Astrocyte (in vitro differentiated cells and primary cell): ENCODE results near the gene ZBTB7C. TPM values are rescaled to one million over a fixed set of nuclear protein-coding genes. Genes with fewer than 3 reads are reported as not detected.

Experiments used
- DNase-seq: peaks from one replicate; pipeline ENCODE4 v3.0.0-alpha.2; 2010; ENCODE audit warnings: low read depth
- FAIRE-seq: peaks from 2 replicates; lab custom pipeline; 2011; peaks lifted over from hg19 to GRCh38; lab: Jason Lieb, UNC
- H2AFZ ChIP-seq: 2 replicates; pipeline ENCODE4 v1.6.0; 2012; ENCODE audit warnings: low read depth, low read length, inconsistent platforms
- H3K27ac ChIP-seq: 2 replicates; pipeline ENCODE4 v1.5.1; 2011; ENCODE audit warnings: low read depth, low read length, inconsistent platforms
- H3K27me3 ChIP-seq: 2 replicates; pipeline ENCODE4 v1.6.0; 2011; ENCODE audit warnings: low read length, inconsistent platforms; ENCODE audit not compliant: insufficient read depth
- H3K36me3 ChIP-seq: 2 replicates; pipeline ENCODE4 v1.5.1; 2011; ENCODE audit warnings: low read length, inconsistent platforms; ENCODE audit not compliant: insufficient read depth
- H3K4me1 ChIP-seq: 2 replicates; pipeline ENCODE4 v1.5.1; 2011; ENCODE audit warnings: low read length, inconsistent platforms; ENCODE audit not compliant: insufficient read depth
- H3K4me2 ChIP-seq: 2 replicates; pipeline ENCODE4 v1.6.0; 2012; ENCODE audit warnings: low read length, inconsistent platforms
- H3K4me3 ChIP-seq: 2 replicates; pipeline ENCODE4 v1.5.1; 2011; ENCODE audit warnings: low read depth, mild to moderate bottlenecking, low read length, inconsistent platforms; ENCODE audit not compliant: insufficient read depth
- H3K79me2 ChIP-seq: 2 replicates; pipeline ENCODE4 v1.6.0; 2012; ENCODE audit warnings: mild to moderate bottlenecking, low read length, inconsistent platforms; ENCODE audit not compliant: insufficient read depth
- H3K9ac ChIP-seq: 2 replicates; pipeline ENCODE4 v1.6.0; 2012; ENCODE audit warnings: mild to moderate bottlenecking, low read length, inconsistent platforms
- H3K9me3 ChIP-seq: 2 replicates; pipeline ENCODE4 v1.5.1; 2012; ENCODE audit warnings: low read depth, mild to moderate bottlenecking, low read length, inconsistent platforms; ENCODE audit not compliant: insufficient read depth
- H4K20me1 ChIP-seq: 2 replicates; pipeline ENCODE4 v1.6.0; 2012; ENCODE audit warnings: low read length, inconsistent platforms; ENCODE audit not compliant: insufficient read depth
- H3K27ac Mint-ChIP-seq: one replicate; pipeline ENCODE4 v1.8.0; 2021; ENCODE audit warnings: mild to moderate bottlenecking, mixed read lengths; ENCODE audit not compliant: unreplicated experiment
- H3K27me3 Mint-ChIP-seq: one replicate; pipeline ENCODE4 v1.8.0; 2021; ENCODE audit warnings: low read depth, mixed read lengths; ENCODE audit not compliant: unreplicated experiment
- H3K36me3 Mint-ChIP-seq: one replicate; pipeline ENCODE4 v1.8.0; 2021; ENCODE audit warnings: low read depth, mixed read lengths; ENCODE audit not compliant: unreplicated experiment
- H3K4me1 Mint-ChIP-seq: one replicate; pipeline ENCODE4 v1.8.0; 2021; ENCODE audit warnings: low read depth, mixed read lengths; ENCODE audit not compliant: unreplicated experiment
- H3K4me3 Mint-ChIP-seq: one replicate; pipeline ENCODE4 v1.8.0; 2021; ENCODE audit warnings: mild to moderate bottlenecking, moderate library complexity, mixed read lengths; ENCODE audit not compliant: unreplicated experiment
- H3K9me3 Mint-ChIP-seq: one replicate; pipeline ENCODE4 v1.8.0; 2021; ENCODE audit warnings: mild to moderate bottlenecking, mixed read lengths; ENCODE audit not compliant: unreplicated experiment
- CTCF ChIP-seq: IDR thresholded peaks from 2 replicates; pipeline ENCODE4 v1.5.1; 2011; ENCODE audit warnings: low read depth, mild to moderate bottlenecking, inconsistent platforms, low read length, moderate library complexity; ENCODE audit not compliant: insufficient read depth
- EZH2 ChIP-seq: IDR thresholded peaks from 2 replicates; pipeline ENCODE4 v1.6.1; 2012; ENCODE audit warnings: mild to moderate bottlenecking, low read length, inconsistent platforms; ENCODE audit not compliant: insufficient read depth
- total RNA-seq: library from RNA; stranded (reverse); gene quantifications from 2 replicates; pipeline ENCODE4 v1.2.1, GENCODE V29; 2021

Gene ZBTB7C
- total RNA-seq, 1 donor from 2014 or later: 1.0 TPM

DNA sequence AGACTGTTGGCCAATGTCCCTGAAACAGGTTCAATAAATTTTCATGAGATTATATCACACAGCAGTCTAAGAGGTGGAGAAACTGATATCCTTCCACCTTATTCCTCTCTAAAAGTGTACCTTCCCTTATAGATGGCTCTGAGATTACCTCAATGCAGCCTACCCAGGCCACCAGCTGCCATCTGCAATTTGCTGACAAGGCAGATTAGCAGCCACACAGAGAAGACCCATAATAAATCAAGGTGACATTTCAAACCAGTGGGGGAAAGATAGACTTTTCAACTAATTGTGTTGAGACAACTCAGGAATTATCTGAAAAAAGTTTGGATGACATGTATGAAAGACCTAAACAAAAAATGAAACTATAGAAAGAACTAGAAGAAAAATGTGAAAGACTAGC lies 43.2 kb downstream of the ZBTB7C start:
- Mint-ChIP-seq H3K27ac (no peak overlapping the region), H3K27me3 (peaks cover 10% of the 10 kb centered on the region), H3K9me3 (peaks cover 2% of the 10 kb centered on the region), H3K4me3 (no peak overlapping the region), H3K4me1 (peaks cover 2% of the 10 kb centered on the region), H3K36me3 (no peaks in the 10 kb centered on the region)
- no peak overlapping the region for H3K9ac ChIP-seq
- no peak overlapping the region for H2AFZ ChIP-seq
- no peaks in the 10 kb centered on the region for H3K9me3 ChIP-seq
- H3K27me3 ChIP-seq: no peaks in the 10 kb centered on the region
- H3K4me3 ChIP-seq: no peak overlapping the region
- H4K20me1 ChIP-seq: no peaks in the 10 kb centered on the region
- no peak for TF ChIP-seq EZH2
- no peak for TF ChIP-seq CTCF
- no peaks in the 10 kb centered on the region for H3K4me1 ChIP-seq
- H3K27ac ChIP-seq: no peak overlapping the region
- no peaks in the 10 kb centered on the region for H3K36me3 ChIP-seq
- no peak overlapping the region for H3K4me2 ChIP-seq
- FAIRE-seq: no peak
- H3K79me2 ChIP-seq: no peaks in the 10 kb centered on the region
- no peak for DNase-seq

GRCh38 chr18:48364146-48364545 lies 45.0 kb downstream of the ZBTB7C start:
- peaks cover 2% of the 10 kb centered on the region for H3K9me3 Mint-ChIP-seq
- TF ChIP-seq CTCF: no peak
- no peak for TF ChIP-seq EZH2
- no peak overlapping the region for H3K27ac ChIP-seq
- H3K9ac ChIP-seq: no peak overlapping the region
- no peaks in the 10 kb centered on the region for H4K20me1 ChIP-seq
- no peaks in the 10 kb centered on the region for H3K4me1 ChIP-seq
- peaks cover 18% of the 10 kb centered on the region for H3K27me3 Mint-ChIP-seq
- H3K36me3 ChIP-seq: no peaks in the 10 kb centered on the region
- no peaks in the 10 kb centered on the region for H3K79me2 ChIP-seq
- H2AFZ ChIP-seq: no peak overlapping the region
- no peak for FAIRE-seq
- H3K27ac Mint-ChIP-seq: no peak overlapping the region
- no peak overlapping the region for H3K4me3 Mint-ChIP-seq
- H3K4me3 ChIP-seq: no peak overlapping the region
- H3K9me3 ChIP-seq: no peaks in the 10 kb centered on the region
- H3K36me3 Mint-ChIP-seq: no peaks in the 10 kb centered on the region
- peaks cover 4% of the 10 kb centered on the region for H3K4me1 Mint-ChIP-seq
- peaks cover 3% of the 10 kb centered on the region for H3K27me3 ChIP-seq
- no peak for DNase-seq
- no peak overlapping the region for H3K4me2 ChIP-seq

DNA sequence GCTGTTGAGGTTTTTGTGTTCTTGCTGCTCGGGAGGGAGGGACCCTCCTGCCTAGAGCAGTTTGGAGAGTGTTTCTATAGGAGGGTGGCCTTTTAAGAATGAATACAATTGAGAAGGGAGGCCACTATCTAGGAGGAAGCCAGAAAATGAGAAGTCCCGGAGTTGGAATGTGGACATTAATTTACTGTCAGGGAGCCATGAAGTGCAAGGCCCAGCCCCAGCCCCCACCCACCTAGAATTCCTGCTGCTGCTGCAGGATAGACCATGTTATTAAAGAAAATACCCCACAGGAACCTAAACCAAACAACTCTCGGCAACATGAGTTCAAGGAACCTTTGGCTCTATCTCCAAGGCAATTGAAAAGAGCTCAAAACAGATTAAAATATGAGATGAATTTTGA lies 46.0 kb downstream of the ZBTB7C start:
- no peak overlapping the region for H3K9ac ChIP-seq
- no peaks in the 10 kb centered on the region for H3K36me3 ChIP-seq
- Mint-ChIP-seq H3K9me3 (peaks cover 2% of the 10 kb centered on the region), H3K36me3 (no peaks in the 10 kb centered on the region), H3K4me1 (peaks cover 4% of the 10 kb centered on the region), H3K27me3 (peaks cover 18% of the 10 kb centered on the region), H3K4me3 (no peak overlapping the region), H3K27ac (no peak overlapping the region)
- no peak overlapping the region for H3K27ac ChIP-seq
- no peaks in the 10 kb centered on the region for H3K79me2 ChIP-seq
- no peak overlapping the region for H3K4me2 ChIP-seq
- TF ChIP-seq CTCF: no peak
- TF ChIP-seq EZH2: no peak
- no peaks in the 10 kb centered on the region for H3K9me3 ChIP-seq
- DNase-seq (no peak), FAIRE-seq (no peak)
- no peak overlapping the region for H3K4me3 ChIP-seq
- no peaks in the 10 kb centered on the region for H3K4me1 ChIP-seq
- no peaks in the 10 kb centered on the region for H4K20me1 ChIP-seq
- no peak overlapping the region for H2AFZ ChIP-seq
- peaks cover 3% of the 10 kb centered on the region for H3K27me3 ChIP-seq
